ENCODE measurements around the gene CCDC87.
A peak's percentile ranks its signal among the peaks of the same experiment; 100 is the strongest.
"Not testable (repeated sequence)": the region's sequence is repeated elsewhere in the genome, so short reads cannot be mapped to it uniquely, and the experiment has no call there.

The CCDC87 gene

GRCh38 chr11:66554602-66555001 lies 38.3 kb downstream of the CCDC87 start:
- no peak for DNase-seq (ENCODE audit: low read depth)

GRCh38 chr11:66550887-66551286 lies 42.0 kb downstream of the CCDC87 start:
- no peak for DNase-seq (ENCODE audit: low read depth)

- DNase-seq (ENCODE audit: low read depth): no peak
Measured at GRCh38 chr11:66549696-66550095, 43.2 kb downstream of the CCDC87 start.

GRCh38 chr11:66548774-66549630 lies 43.9 kb downstream of the CCDC87 start:
- no peak for DNase-seq (ENCODE audit: low read depth)

GRCh38 chr11:66548041-66548440 lies 44.8 kb downstream of the CCDC87 start:
- no peak for DNase-seq (ENCODE audit: low read depth)

GRCh38 chr11:66547662-66548009 lies 45.2 kb downstream of the CCDC87 start:
- DNase-seq (ENCODE audit: low read depth): no peak

GRCh38 chr11:66546966-66547661 lies 45.7 kb downstream of the CCDC87 start:
- DNase-seq (ENCODE audit: low read depth): no peak

GRCh38 chr11:66546368-66546965 lies 46.4 kb downstream of the CCDC87 start, which contains the start of gene ACTN3:
Gene ACTN3 (plus strand): TSS chr11:66546903. CDS start chr11:66546938, 35 bp downstream.
- DNase-seq (ENCODE audit: low read depth): no peak

- DNase-seq (ENCODE audit: low read depth): peak; percentile 72
Measured at GRCh38 chr11:66545701-66546367, 47.0 kb downstream of the CCDC87 start, which contains the start of gene ZDHHC24. Gene ZDHHC24 (minus strand): TSS chr11:66546048. CDS start chr11:66546003, 45 bp downstream.

GRCh38 chr11:66544952-66545351 lies 47.9 kb downstream of the CCDC87 start:
- DNase-seq (ENCODE audit: low read depth): not testable (repeated sequence)

GRCh38 chr11:66543263-66544107 lies 49.4 kb downstream of the CCDC87 start:
- peak; percentile 49 for DNase-seq (ENCODE audit: low read depth)

- no peak for DNase-seq (ENCODE audit: low read depth)
Measured at GRCh38 chr11:66542362-66542761, 50.5 kb downstream of the CCDC87 start.

GRCh38 chr11:66541892-66542291 lies 51.0 kb downstream of the CCDC87 start:
- no peak for DNase-seq (ENCODE audit: low read depth)

GRCh38 chr11:66540598-66540997 lies 52.3 kb downstream of the CCDC87 start:
- not testable (repeated sequence) for DNase-seq (ENCODE audit: low read depth)

All from activated gamma-delta T cell treated with anti-CD3 and anti-CD28 coated beads, Interleukin-2, amount 50 U/mL, for 16 hours (primary cell).